ENCODE measurements around the gene DUSP22. TPM values are rescaled to one million over a fixed set of nuclear protein-coding genes. Genes with fewer than 3 reads are reported as not detected.

DUSP22 gene
- total RNA-seq, 1 donor from 2014 or later = 34.9 TPM

DNA sequence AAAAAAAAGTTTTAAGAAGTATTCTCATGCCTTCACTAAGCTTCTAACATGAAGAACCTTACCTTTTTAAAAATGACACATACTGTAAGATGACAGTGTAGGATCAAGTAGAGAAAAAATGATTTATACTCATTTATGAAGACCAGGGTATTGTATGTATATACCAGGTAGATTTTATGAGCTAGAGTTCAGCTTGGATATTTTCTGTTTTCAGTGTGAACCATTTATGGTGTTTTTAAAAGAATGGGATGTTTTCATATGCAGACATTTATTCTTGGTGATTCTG lies 24.4 kb downstream of the DUSP22 start:
- DNase-seq (ENCODE audit: low read depth) (no peak), FAIRE-seq (no peak)
- H3K4me3 ChIP-seq (ENCODE audit: insufficient read depth, low read depth, low read length) = no peak overlapping the region
- H3K36me3 Mint-ChIP-seq (ENCODE audit: low read depth, unreplicated experiment) = peaks cover 12% of the 10 kb centered on the region
- no peak overlapping the region for H3K9ac ChIP-seq (ENCODE audit: low read length)
- no peak for TF ChIP-seq EZH2 (IDR thresholded peaks at IDR 0.05; ENCODE audit: insufficient read depth, low read length)
- no peak for TF ChIP-seq CTCF (IDR thresholded peaks at IDR 0.05; ENCODE audit: insufficient read depth, low read depth, low read length)
- no peak overlapping the region for H2AFZ ChIP-seq (ENCODE audit: low read depth, low read length)
- no peaks in the 10 kb centered on the region for H3K27me3 Mint-ChIP-seq (ENCODE audit: low read depth, unreplicated experiment)
- no peaks in the 10 kb centered on the region for H3K36me3 ChIP-seq (ENCODE audit: insufficient read depth, low read length)
- H3K27ac Mint-ChIP-seq (ENCODE audit: unreplicated experiment) = no peak overlapping the region
- peaks cover 15% of the 10 kb centered on the region for H4K20me1 ChIP-seq (ENCODE audit: insufficient read depth, low read length)
- no peaks in the 10 kb centered on the region for H3K79me2 ChIP-seq (ENCODE audit: insufficient read depth, low read length)
- peaks cover 4% of the 10 kb centered on the region for H3K4me1 Mint-ChIP-seq (ENCODE audit: low read depth, unreplicated experiment)
- peaks cover 6% of the 10 kb centered on the region for H3K9me3 Mint-ChIP-seq (ENCODE audit: unreplicated experiment)
- H3K27ac ChIP-seq (ENCODE audit: low read depth, low read length) = no peak overlapping the region
- no peak overlapping the region for H3K4me2 ChIP-seq (ENCODE audit: low read length)
- no peaks in the 10 kb centered on the region for H3K27me3 ChIP-seq (ENCODE audit: insufficient read depth, low read length)
- no peaks in the 10 kb centered on the region for H3K9me3 ChIP-seq (ENCODE audit: insufficient read depth, low read depth, low read length)
- H3K4me1 ChIP-seq (ENCODE audit: insufficient read depth, low read length) = no peaks in the 10 kb centered on the region
- H3K4me3 Mint-ChIP-seq (ENCODE audit: unreplicated experiment) = no peak overlapping the region

GRCh38 chr6:317060-317447 lies 24.8 kb downstream of the DUSP22 start:
- Histone ChIP-seq H3K36me3 (ENCODE audit: insufficient read depth, low read length) (no peaks in the 10 kb centered on the region), H2AFZ (ENCODE audit: low read depth, low read length) (no peak overlapping the region), H3K9me3 (ENCODE audit: insufficient read depth, low read depth, low read length) (no peaks in the 10 kb centered on the region), H3K27me3 (ENCODE audit: insufficient read depth, low read length) (no peaks in the 10 kb centered on the region), H3K27ac (ENCODE audit: low read depth, low read length) (no peak overlapping the region), H3K9ac (ENCODE audit: low read length) (no peak overlapping the region), H3K79me2 (ENCODE audit: insufficient read depth, low read length) (no peaks in the 10 kb centered on the region), H3K4me3 (ENCODE audit: insufficient read depth, low read depth, low read length) (no peak overlapping the region), H3K4me2 (ENCODE audit: low read length) (no peak overlapping the region), H4K20me1 (ENCODE audit: insufficient read depth, low read length) (peaks cover 15% of the 10 kb centered on the region), H3K4me1 (ENCODE audit: insufficient read depth, low read length) (no peaks in the 10 kb centered on the region)
- no peak for FAIRE-seq
- no peak for DNase-seq (ENCODE audit: low read depth)
- TF ChIP-seq CTCF (IDR thresholded peaks at IDR 0.05; ENCODE audit: insufficient read depth, low read depth, low read length) (no peak), EZH2 (IDR thresholded peaks at IDR 0.05; ENCODE audit: insufficient read depth, low read length) (no peak)
- no peak overlapping the region for H3K4me3 Mint-ChIP-seq (ENCODE audit: unreplicated experiment)
- H3K27ac Mint-ChIP-seq (ENCODE audit: unreplicated experiment) = no peak overlapping the region
- no peaks in the 10 kb centered on the region for H3K27me3 Mint-ChIP-seq (ENCODE audit: low read depth, unreplicated experiment)
- peaks cover 4% of the 10 kb centered on the region for H3K4me1 Mint-ChIP-seq (ENCODE audit: low read depth, unreplicated experiment)
- H3K9me3 Mint-ChIP-seq (ENCODE audit: unreplicated experiment) = peaks cover 5% of the 10 kb centered on the region
- peaks cover 12% of the 10 kb centered on the region for H3K36me3 Mint-ChIP-seq (ENCODE audit: low read depth, unreplicated experiment)

DNA sequence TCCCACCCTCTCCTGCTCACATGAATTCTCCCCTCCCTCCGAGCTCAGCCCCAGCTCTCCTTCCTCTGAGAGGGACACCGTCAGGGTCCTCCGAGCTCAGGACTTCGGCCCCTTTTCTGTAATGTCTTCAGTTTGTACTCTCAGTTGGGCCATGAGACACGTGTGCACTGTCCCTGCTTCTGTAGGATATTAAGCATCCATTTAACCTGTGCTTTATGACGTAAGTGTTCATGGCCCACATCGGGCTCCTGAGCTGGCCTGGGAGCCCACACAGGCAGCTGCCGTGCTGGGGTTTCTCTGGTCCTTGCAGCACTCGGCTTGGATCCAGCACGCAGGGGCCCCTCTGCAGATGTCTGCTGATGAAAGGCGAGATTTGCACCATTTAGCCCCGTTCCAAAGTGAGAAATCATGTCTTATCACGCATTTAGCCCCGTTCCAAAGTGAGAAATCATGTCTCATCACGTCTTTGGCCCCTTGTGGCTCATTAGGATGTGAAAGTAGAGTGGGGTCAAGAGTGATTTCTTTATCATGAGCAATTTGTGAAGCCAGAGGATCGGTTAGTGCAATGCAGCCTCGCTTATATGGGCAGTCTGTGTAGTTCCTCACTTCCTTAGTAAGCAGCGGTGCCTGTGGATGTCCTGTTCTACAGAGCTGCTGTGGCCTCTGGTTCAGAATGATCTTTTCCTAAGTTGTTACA lies 25.3 kb downstream of the DUSP22 start:
- H3K4me2 ChIP-seq (ENCODE audit: low read length) = no peak overlapping the region
- Mint-ChIP-seq H3K27me3 (ENCODE audit: low read depth, unreplicated experiment) (no peaks in the 10 kb centered on the region), H3K4me1 (ENCODE audit: low read depth, unreplicated experiment) (peaks cover 4% of the 10 kb centered on the region), H3K36me3 (ENCODE audit: low read depth, unreplicated experiment) (peaks cover 12% of the 10 kb centered on the region), H3K9me3 (ENCODE audit: unreplicated experiment) (peaks cover 5% of the 10 kb centered on the region), H3K27ac (ENCODE audit: unreplicated experiment) (no peak overlapping the region), H3K4me3 (ENCODE audit: unreplicated experiment) (no peak overlapping the region)
- TF ChIP-seq CTCF (IDR thresholded peaks at IDR 0.05; ENCODE audit: insufficient read depth, low read depth, low read length) (no peak), EZH2 (IDR thresholded peaks at IDR 0.05; ENCODE audit: insufficient read depth, low read length) (no peak)
- H4K20me1 ChIP-seq (ENCODE audit: insufficient read depth, low read length) = peaks cover 15% of the 10 kb centered on the region
- no peak overlapping the region for H3K4me3 ChIP-seq (ENCODE audit: insufficient read depth, low read depth, low read length)
- H3K4me1 ChIP-seq (ENCODE audit: insufficient read depth, low read length) = no peaks in the 10 kb centered on the region
- H3K27ac ChIP-seq (ENCODE audit: low read depth, low read length) = no peak overlapping the region
- H2AFZ ChIP-seq (ENCODE audit: low read depth, low read length) = no peak overlapping the region
- H3K36me3 ChIP-seq (ENCODE audit: insufficient read depth, low read length) = no peaks in the 10 kb centered on the region
- no peaks in the 10 kb centered on the region for H3K9me3 ChIP-seq (ENCODE audit: insufficient read depth, low read depth, low read length)
- no peaks in the 10 kb centered on the region for H3K27me3 ChIP-seq (ENCODE audit: insufficient read depth, low read length)
- no peak for DNase-seq (ENCODE audit: low read depth)
- no peak for FAIRE-seq
- no peaks in the 10 kb centered on the region for H3K79me2 ChIP-seq (ENCODE audit: insufficient read depth, low read length)
- H3K9ac ChIP-seq (ENCODE audit: low read length) = no peak overlapping the region
